HEK293 (cell line): ENCODE results near the gene CIC.

Experiments used
- GLIS1 ChIP-seq: fragments of 450-650 bp; formaldehyde crosslinking; IDR thresholded peaks from 2 replicates; pipeline ENCODE4 v1.5.1; 2016; ENCODE audit warnings: missing biosample characterization, missing genetic modification characterization
- GLIS2 ChIP-seq: fragments of 450-650 bp; formaldehyde crosslinking; IDR thresholded peaks from 2 replicates; pipeline ENCODE4 v1.5.1; 2016; ENCODE audit warnings: missing biosample characterization, missing genetic modification characterization
- IKZF3 ChIP-seq: fragments of 450-650 bp; IDR thresholded peaks from 2 replicates; pipeline ENCODE4 v1.5.0; 2018; ENCODE audit warnings: missing biosample characterization, mild to moderate bottlenecking, missing genetic modification characterization, moderate library complexity
- KLF7 ChIP-seq: fragments of 450-650 bp; formaldehyde crosslinking; IDR thresholded peaks from 2 replicates; pipeline ENCODE4 v1.5.1; 2016; ENCODE audit warnings: missing biosample characterization, missing genetic modification characterization, borderline replicate concordance
- KLF8 ChIP-seq: fragments of 450-650 bp; formaldehyde crosslinking; IDR thresholded peaks from 2 replicates; pipeline ENCODE4 v1.5.1; 2016; ENCODE audit warnings: missing biosample characterization, missing genetic modification characterization
- TRIM28 ChIP-seq: IDR thresholded peaks from 2 replicates; pipeline ENCODE4 v1.6.1; 2011; ENCODE audit warnings: low read length, control low read depth, borderline replicate concordance
- ZBTB20 ChIP-seq: fragments of 450-650 bp; formaldehyde crosslinking; IDR thresholded peaks from 2 replicates; pipeline ENCODE4 v1.5.1; 2016; ENCODE audit warnings: missing biosample characterization, missing genetic modification characterization
- ZBTB8A ChIP-seq: fragments of 450-650 bp; formaldehyde crosslinking; IDR thresholded peaks from 2 replicates; pipeline ENCODE4 v1.5.1; 2016; ENCODE audit warnings: missing biosample characterization, missing genetic modification characterization
- ZIC2 ChIP-seq: fragments of 450-650 bp; formaldehyde crosslinking; IDR thresholded peaks from 2 replicates; pipeline ENCODE4 v1.5.1; 2016; ENCODE audit warnings: missing biosample characterization, missing genetic modification characterization
- ZNF138 ChIP-seq: fragments of 450-650 bp; formaldehyde crosslinking; IDR thresholded peaks from 2 replicates; pipeline ENCODE4 v1.5.1; 2016; ENCODE audit warnings: missing biosample characterization, missing genetic modification characterization, borderline replicate concordance
- ZNF266 ChIP-seq: fragments of 450-650 bp; formaldehyde crosslinking; IDR thresholded peaks from 2 replicates; pipeline ENCODE4 v1.5.1; 2016; ENCODE audit warnings: missing biosample characterization, missing genetic modification characterization, low read depth
- ZNF302 ChIP-seq: fragments of 450-650 bp; formaldehyde crosslinking; IDR thresholded peaks from 2 replicates; pipeline ENCODE4 v1.5.1; 2016; ENCODE audit warnings: missing biosample characterization, missing genetic modification characterization, low read depth
- ZNF426 ChIP-seq: fragments of 450-650 bp; formaldehyde crosslinking; IDR thresholded peaks from 2 replicates; pipeline ENCODE4 v1.5.1; 2017; ENCODE audit warnings: missing biosample characterization, missing genetic modification characterization, mild to moderate bottlenecking, inconsistent platforms, moderate library complexity
- ZNF501 ChIP-seq: fragments of 450-650 bp; formaldehyde crosslinking; IDR thresholded peaks from 2 replicates; pipeline ENCODE4 v1.5.1; 2016; ENCODE audit warnings: missing biosample characterization, missing genetic modification characterization
- ZNF529 ChIP-seq: fragments of 450-650 bp; formaldehyde crosslinking; IDR thresholded peaks from 2 replicates; pipeline ENCODE4 v1.5.1; 2017; ENCODE audit warnings: missing genetic modification characterization, missing biosample characterization; ENCODE audit not compliant: insufficient replicate concordance
- ZNF571 ChIP-seq: fragments of 450-650 bp; formaldehyde crosslinking; IDR thresholded peaks from 2 replicates; pipeline ENCODE4 v1.5.0; 2017; ENCODE audit warnings: missing biosample characterization, missing genetic modification characterization
- ZNF585B ChIP-seq: fragments of 450-650 bp; formaldehyde crosslinking; IDR thresholded peaks from 2 replicates; pipeline ENCODE4 v1.5.1; 2016; ENCODE audit warnings: missing biosample characterization, missing genetic modification characterization
- ZNF621 ChIP-seq: fragments of 450-650 bp; formaldehyde crosslinking; IDR thresholded peaks from 2 replicates; pipeline ENCODE4 v1.5.1; 2017; ENCODE audit warnings: missing biosample characterization, missing genetic modification characterization
- ZNF623 ChIP-seq: fragments of 450-650 bp; formaldehyde crosslinking; IDR thresholded peaks from 2 replicates; pipeline ENCODE4 v1.5.1; 2016; ENCODE audit warnings: missing biosample characterization, missing genetic modification characterization
- ZNF830 ChIP-seq: fragments of 450-650 bp; IDR thresholded peaks from 2 replicates; pipeline ENCODE4 v1.5.0; 2018; ENCODE audit warnings: missing biosample characterization, missing genetic modification characterization, low read depth, mild to moderate bottlenecking, moderate library complexity
- ZSCAN30 ChIP-seq: fragments of 450-650 bp; IDR thresholded peaks from 2 replicates; pipeline ENCODE4 v1.5.1; 2018; ENCODE audit warnings: missing biosample characterization, mild to moderate bottlenecking, missing genetic modification characterization, moderate library complexity
- TF ChIP-seq, protein P1 (sequence below): fragments of 450-650 bp; formaldehyde crosslinking; IDR thresholded peaks from 2 replicates; pipeline ENCODE4 v1.5.1; 2016; ENCODE audit warnings: missing biosample characterization, missing genetic modification characterization
- TF ChIP-seq, protein P2 (sequence below): fragments of 450-650 bp; formaldehyde crosslinking; IDR thresholded peaks from 2 replicates; pipeline ENCODE4; 2016; ENCODE audit warnings: missing biosample characterization, missing genetic modification characterization
- TF ChIP-seq, protein P3 (sequence below): fragments of 450-650 bp; formaldehyde crosslinking; IDR thresholded peaks from 2 replicates; pipeline ENCODE4 v1.5.1; 2016; ENCODE audit warnings: missing biosample characterization, missing genetic modification characterization
- TF ChIP-seq, protein P4 (sequence below): fragments of 450-650 bp; formaldehyde crosslinking; IDR thresholded peaks from 2 replicates; pipeline ENCODE4 v1.5.1; 2016; ENCODE audit warnings: missing biosample characterization, missing genetic modification characterization, borderline replicate concordance
- TF ChIP-seq, protein P5 (sequence below): fragments of 450-650 bp; formaldehyde crosslinking; conservative IDR thresholded peaks from 2 replicates; pipeline ENCODE4 v1.5.1; 2016; ENCODE audit warnings: low read depth, missing biosample characterization, missing genetic modification characterization
- TF ChIP-seq, protein P6 (sequence below): IDR thresholded peaks from 2 replicates; pipeline ENCODE4 v1.6.1; 2011; ENCODE audit warnings: mild to moderate bottlenecking, low read depth, low read length, borderline replicate concordance

CIC gene

DNA sequence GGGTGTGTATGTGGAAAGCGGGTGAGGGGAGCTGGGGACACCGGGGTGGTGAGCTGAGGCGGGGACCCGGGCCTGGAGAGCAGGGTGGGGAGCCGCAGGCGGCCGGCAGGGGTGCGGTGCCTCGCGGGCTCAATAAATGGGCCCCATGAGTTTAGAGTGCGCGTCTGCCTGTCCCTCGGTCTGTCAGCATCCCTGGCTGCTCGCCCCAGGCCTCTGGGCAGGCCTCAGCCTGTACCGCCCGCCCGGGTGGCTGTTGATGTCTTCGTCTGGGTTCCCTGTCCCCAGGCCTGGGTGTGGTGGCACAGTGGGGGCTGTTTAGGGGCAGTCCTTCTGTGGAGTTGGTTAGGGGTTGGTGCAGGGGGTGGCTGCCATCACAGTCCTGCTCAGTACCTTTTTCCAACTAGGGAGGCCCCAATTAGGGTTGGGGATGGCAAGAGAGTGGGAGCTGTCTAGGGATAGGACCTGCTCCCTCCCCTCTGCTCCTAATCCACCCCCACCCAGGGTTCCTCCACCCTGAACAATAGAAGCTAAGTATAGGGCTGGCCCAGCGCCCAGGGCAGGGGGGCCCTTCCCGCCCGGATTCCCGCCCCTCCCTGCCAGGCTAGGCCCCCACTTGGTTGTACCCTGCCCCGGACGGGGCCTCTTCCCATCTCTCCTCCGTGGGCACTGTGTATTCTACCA lies 12.2 kb downstream of the CIC start (continued):
- no peak for TF ChIP-seq ZNF426
- TF ChIP-seq TRIM28: no peak
- TF ChIP-seq ZBTB20: peak; percentile 89; the same call in 1 of the 2 replicates
- TF ChIP-seq GLIS2: peak; percentile 88
- TF ChIP-seq ZNF501 (tag by site-specific recombination): 0 out of 2 replicates have a peak, but pooled peaks have one; percentile 0
- no peak for TF ChIP-seq ZNF302 (tag by site-specific recombination)
- peak; percentile 94 for TF ChIP-seq GLIS1
- no peak for TF ChIP-seq ZNF138 (tag by site-specific recombination)
- TF ChIP-seq, protein P1, sequence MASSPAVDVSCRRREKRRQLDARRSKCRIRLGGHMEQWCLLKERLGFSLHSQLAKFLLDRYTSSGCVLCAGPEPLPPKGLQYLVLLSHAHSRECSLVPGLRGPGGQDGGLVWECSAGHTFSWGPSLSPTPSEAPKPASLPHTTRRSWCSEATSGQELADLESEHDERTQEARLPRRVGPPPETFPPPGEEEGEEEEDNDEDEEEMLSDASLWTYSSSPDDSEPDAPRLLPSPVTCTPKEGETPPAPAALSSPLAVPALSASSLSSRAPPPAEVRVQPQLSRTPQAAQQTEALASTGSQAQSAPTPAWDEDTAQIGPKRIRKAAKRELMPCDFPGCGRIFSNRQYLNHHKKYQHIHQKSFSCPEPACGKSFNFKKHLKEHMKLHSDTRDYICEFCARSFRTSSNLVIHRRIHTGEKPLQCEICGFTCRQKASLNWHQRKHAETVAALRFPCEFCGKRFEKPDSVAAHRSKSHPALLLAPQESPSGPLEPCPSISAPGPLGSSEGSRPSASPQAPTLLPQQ: no peak
- TF ChIP-seq, protein P2, sequence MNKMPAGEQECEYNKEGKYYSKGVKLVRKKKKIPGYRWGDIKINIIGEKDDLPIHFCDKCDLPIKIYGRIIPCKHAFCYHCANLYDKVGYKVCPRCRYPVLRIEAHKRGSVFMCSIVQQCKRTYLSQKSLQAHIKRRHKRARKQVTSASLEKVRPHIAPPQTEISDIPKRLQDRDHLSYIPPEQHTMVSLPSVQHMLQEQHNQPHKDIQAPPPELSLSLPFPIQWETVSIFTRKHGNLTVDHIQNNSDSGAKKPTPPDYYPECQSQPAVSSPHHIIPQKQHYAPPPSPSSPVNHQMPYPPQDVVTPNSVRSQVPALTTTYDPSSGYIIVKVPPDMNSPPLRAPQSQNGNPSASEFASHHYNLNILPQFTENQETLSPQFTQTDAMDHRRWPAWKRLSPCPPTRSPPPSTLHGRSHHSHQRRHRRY (tag by site-specific recombination): 0 out of 2 replicates have a peak, but pooled peaks have one; percentile 19
- TF ChIP-seq ZBTB8A (tag by site-specific recombination): peak; percentile 76
- peak; percentile 99; the same call in 1 of the 2 replicates for TF ChIP-seq KLF7 (tag by site-specific recombination)
- TF ChIP-seq ZIC2: peak; percentile 96
- TF ChIP-seq, protein P3, sequence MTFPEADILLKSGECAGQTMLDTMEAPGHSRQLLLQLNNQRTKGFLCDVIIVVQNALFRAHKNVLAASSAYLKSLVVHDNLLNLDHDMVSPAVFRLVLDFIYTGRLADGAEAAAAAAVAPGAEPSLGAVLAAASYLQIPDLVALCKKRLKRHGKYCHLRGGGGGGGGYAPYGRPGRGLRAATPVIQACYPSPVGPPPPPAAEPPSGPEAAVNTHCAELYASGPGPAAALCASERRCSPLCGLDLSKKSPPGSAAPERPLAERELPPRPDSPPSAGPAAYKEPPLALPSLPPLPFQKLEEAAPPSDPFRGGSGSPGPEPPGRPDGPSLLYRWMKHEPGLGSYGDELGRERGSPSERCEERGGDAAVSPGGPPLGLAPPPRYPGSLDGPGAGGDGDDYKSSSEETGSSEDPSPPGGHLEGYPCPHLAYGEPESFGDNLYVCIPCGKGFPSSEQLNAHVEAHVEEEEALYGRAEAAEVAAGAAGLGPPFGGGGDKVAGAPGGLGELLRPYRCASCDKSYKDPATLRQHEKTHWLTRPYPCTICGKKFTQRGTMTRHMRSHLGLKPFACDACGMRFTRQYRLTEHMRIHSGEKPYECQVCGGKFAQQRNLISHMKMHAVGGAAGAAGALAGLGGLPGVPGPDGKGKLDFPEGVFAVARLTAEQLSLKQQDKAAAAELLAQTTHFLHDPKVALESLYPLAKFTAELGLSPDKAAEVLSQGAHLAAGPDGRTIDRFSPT (tag by site-specific recombination): peak; percentile 80
- peak; percentile 74; the same call in 1 of the 2 replicates for TF ChIP-seq ZSCAN30 (tag by site-specific recombination)
- no peak for TF ChIP-seq ZNF571 (tag by site-specific recombination)
- TF ChIP-seq, protein P4, sequence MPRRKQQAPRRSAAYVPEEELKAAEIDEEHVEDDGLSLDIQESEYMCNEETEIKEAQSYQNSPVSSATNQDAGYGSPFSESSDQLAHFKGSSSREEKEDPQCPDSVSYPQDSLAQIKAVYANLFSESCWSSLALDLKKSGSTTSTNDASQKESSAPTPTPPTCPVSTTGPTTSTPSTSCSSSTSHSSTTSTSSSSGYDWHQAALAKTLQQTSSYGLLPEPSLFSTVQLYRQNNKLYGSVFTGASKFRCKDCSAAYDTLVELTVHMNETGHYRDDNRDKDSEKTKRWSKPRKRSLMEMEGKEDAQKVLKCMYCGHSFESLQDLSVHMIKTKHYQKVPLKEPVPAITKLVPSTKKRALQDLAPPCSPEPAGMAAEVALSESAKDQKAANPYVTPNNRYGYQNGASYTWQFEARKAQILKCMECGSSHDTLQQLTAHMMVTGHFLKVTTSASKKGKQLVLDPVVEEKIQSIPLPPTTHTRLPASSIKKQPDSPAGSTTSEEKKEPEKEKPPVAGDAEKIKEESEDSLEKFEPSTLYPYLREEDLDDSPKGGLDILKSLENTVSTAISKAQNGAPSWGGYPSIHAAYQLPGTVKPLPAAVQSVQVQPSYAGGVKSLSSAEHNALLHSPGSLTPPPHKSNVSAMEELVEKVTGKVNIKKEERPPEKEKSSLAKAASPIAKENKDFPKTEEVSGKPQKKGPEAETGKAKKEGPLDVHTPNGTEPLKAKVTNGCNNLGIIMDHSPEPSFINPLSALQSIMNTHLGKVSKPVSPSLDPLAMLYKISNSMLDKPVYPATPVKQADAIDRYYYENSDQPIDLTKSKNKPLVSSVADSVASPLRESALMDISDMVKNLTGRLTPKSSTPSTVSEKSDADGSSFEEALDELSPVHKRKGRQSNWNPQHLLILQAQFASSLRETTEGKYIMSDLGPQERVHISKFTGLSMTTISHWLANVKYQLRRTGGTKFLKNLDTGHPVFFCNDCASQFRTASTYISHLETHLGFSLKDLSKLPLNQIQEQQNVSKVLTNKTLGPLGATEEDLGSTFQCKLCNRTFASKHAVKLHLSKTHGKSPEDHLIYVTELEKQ (tag by site-specific recombination): no peak
- peak; percentile 62 for TF ChIP-seq KLF8 (tag by site-specific recombination)
- TF ChIP-seq ZNF621: no peak
- TF ChIP-seq ZNF585B (tag by site-specific recombination): no peak
- TF ChIP-seq IKZF3 (tag by site-specific recombination): peak; percentile 71
- TF ChIP-seq, protein P5, sequence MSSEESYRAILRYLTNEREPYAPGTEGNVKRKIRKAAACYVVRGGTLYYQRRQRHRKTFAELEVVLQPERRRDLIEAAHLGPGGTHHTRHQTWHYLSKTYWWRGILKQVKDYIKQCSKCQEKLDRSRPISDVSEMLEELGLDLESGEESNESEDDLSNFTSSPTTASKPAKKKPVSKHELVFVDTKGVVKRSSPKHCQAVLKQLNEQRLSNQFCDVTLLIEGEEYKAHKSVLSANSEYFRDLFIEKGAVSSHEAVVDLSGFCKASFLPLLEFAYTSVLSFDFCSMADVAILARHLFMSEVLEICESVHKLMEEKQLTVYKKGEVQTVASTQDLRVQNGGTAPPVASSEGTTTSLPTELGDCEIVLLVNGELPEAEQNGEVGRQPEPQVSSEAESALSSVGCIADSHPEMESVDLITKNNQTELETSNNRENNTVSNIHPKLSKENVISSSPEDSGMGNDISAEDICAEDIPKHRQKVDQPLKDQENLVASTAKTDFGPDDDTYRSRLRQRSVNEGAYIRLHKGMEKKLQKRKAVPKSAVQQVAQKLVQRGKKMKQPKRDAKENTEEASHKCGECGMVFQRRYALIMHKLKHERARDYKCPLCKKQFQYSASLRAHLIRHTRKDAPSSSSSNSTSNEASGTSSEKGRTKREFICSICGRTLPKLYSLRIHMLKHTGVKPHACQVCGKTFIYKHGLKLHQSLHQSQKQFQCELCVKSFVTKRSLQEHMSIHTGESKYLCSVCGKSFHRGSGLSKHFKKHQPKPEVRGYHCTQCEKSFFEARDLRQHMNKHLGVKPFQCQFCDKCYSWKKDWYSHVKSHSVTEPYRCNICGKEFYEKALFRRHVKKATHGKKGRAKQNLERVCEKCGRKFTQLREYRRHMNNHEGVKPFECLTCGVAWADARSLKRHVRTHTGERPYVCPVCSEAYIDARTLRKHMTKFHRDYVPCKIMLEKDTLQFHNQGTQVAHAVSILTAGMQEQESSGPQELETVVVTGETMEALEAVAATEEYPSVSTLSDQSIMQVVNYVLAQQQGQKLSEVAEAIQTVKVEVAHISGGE: peak; percentile 45
- TF ChIP-seq ZNF830 (tag by site-specific recombination): no peak
- no peak for TF ChIP-seq ZNF266 (tag by site-specific recombination)
- no peak for TF ChIP-seq ZNF623 (tag by site-specific recombination)
- TF ChIP-seq, protein P6, sequence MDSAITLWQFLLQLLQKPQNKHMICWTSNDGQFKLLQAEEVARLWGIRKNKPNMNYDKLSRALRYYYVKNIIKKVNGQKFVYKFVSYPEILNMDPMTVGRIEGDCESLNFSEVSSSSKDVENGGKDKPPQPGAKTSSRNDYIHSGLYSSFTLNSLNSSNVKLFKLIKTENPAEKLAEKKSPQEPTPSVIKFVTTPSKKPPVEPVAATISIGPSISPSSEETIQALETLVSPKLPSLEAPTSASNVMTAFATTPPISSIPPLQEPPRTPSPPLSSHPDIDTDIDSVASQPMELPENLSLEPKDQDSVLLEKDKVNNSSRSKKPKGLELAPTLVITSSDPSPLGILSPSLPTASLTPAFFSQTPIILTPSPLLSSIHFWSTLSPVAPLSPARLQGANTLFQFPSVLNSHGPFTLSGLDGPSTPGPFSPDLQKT: no peak
- TF ChIP-seq ZNF529 (tag by site-specific recombination): no peak
